ENCODE measurements around the gene CTBP2. TPM values are rescaled to one million over a fixed set of nuclear protein-coding genes. Genes with fewer than 3 reads are reported as not detected.
"Not testable (repeated sequence)": the region's sequence is repeated elsewhere in the genome, so short reads cannot be mapped to it uniquely, and the experiment has no call there.

Gene CTBP2
- total RNA-seq, 2 donors from 2014 or later: 26.0 to 36.0 TPM

GRCh38 chr10:124990671-124991625 is 169.4 kb downstream of the CTBP2 start:
- TF ChIP-seq CTCF (IDR thresholded peaks at IDR 0.05): no peak
- peaks cover 49% of the 10 kb centered on the region for H3K36me3 ChIP-seq
- DNase-seq (ENCODE audit: low spot score): no peak
- H3K4me3 ChIP-seq: no peak overlapping the region
- H3K4me1 ChIP-seq: peaks cover 0 to 17% of the 10 kb centered on the region in 2 donors
- no peaks in the 10 kb centered on the region for H3K27me3 ChIP-seq
- H3K27ac ChIP-seq: no peak overlapping the region
- H3K9me3 ChIP-seq: no peaks in the 10 kb centered on the region

- peaks cover 0 to 17% of the 10 kb centered on the region in 2 donors for H3K4me1 ChIP-seq
- H3K36me3 ChIP-seq: peaks cover 60% of the 10 kb centered on the region
- TF ChIP-seq CTCF (IDR thresholded peaks at IDR 0.05): no peak
- H3K27ac ChIP-seq: peak overlapping the region in 1 of 2 donors; percentile 7
- H3K4me3 ChIP-seq: no peak overlapping the region
- H3K9me3 ChIP-seq: no peaks in the 10 kb centered on the region
- DNase-seq (ENCODE audit: low spot score): no peak
- H3K27me3 ChIP-seq: no peaks in the 10 kb centered on the region
Measured at GRCh38 chr10:124989526-124989925, 170.8 kb downstream of the CTBP2 start.

GRCh38 chr10:124988753-124989152 is 171.6 kb downstream of the CTBP2 start:
- not testable (repeated sequence) for H3K27ac ChIP-seq; DNase-seq (ENCODE audit: low spot score)
- H3K36me3 ChIP-seq: peaks cover 60% of the 10 kb centered on the region

GRCh38 chr10:124987788-124988187 is 172.6 kb downstream of the CTBP2 start:
- H3K27me3 ChIP-seq: no peaks in the 10 kb centered on the region
- H3K4me1 ChIP-seq: peaks cover 0 to 20% of the 10 kb centered on the region in 2 donors
- no peaks in the 10 kb centered on the region for H3K9me3 ChIP-seq
- TF ChIP-seq CTCF (IDR thresholded peaks at IDR 0.05): no peak
- H3K36me3 ChIP-seq: peaks cover 60% of the 10 kb centered on the region
- DNase-seq (ENCODE audit: low spot score): no peak
- no peak overlapping the region for H3K4me3 ChIP-seq
- no peak overlapping the region for H3K27ac ChIP-seq

More at GRCh38 chr10:124988753-124989152, 171.6 kb downstream of the CTBP2 start:
- H3K9me3 ChIP-seq, H3K4me3 ChIP-seq, H3K27me3 ChIP-seq: not testable (repeated sequence)
- H3K4me1 ChIP-seq: peaks cover 0 to 17% of the 10 kb centered on the region in 2 donors

GRCh38 chr10:124985162-124985561 is 175.2 kb downstream of the CTBP2 start:
- no peaks in the 10 kb centered on the region for H3K27me3 ChIP-seq
- H3K36me3 ChIP-seq: peaks cover 59% of the 10 kb centered on the region
- H3K27ac ChIP-seq: no peak overlapping the region
- H3K9me3 ChIP-seq: no peaks in the 10 kb centered on the region
- H3K4me3 ChIP-seq: no peak overlapping the region
- no peak for DNase-seq (ENCODE audit: low spot score)
- no peak for TF ChIP-seq CTCF (IDR thresholded peaks at IDR 0.05)
- peaks cover 0 to 14% of the 10 kb centered on the region in 2 donors for H3K4me1 ChIP-seq

GRCh38 chr10:124984376-124984775 is 176.0 kb downstream of the CTBP2 start:
- no peak overlapping the region for H3K27ac ChIP-seq
- no peak for DNase-seq (ENCODE audit: low spot score)
- TF ChIP-seq CTCF (IDR thresholded peaks at IDR 0.05): no peak
- H3K27me3 ChIP-seq: no peaks in the 10 kb centered on the region
- H3K4me3 ChIP-seq: no peak overlapping the region
- H3K36me3 ChIP-seq: peaks cover 52% of the 10 kb centered on the region
- H3K4me1 ChIP-seq: peaks cover 0 to 7% of the 10 kb centered on the region in 2 donors
- no peaks in the 10 kb centered on the region for H3K9me3 ChIP-seq
